Activated gamma-delta T cell treated with anti-CD3 and anti-CD28 coated beads, Interleukin-2, amount 50 U/mL, for 16 hours (primary cell): ENCODE results near the gene ZNF507.

Experiments
- DNase-seq: peaks from one replicate; pipeline ENCODE4 v3.0.0-alpha.2; 2020; ENCODE audit warnings: low read depth

The ZNF507 gene

DNA sequence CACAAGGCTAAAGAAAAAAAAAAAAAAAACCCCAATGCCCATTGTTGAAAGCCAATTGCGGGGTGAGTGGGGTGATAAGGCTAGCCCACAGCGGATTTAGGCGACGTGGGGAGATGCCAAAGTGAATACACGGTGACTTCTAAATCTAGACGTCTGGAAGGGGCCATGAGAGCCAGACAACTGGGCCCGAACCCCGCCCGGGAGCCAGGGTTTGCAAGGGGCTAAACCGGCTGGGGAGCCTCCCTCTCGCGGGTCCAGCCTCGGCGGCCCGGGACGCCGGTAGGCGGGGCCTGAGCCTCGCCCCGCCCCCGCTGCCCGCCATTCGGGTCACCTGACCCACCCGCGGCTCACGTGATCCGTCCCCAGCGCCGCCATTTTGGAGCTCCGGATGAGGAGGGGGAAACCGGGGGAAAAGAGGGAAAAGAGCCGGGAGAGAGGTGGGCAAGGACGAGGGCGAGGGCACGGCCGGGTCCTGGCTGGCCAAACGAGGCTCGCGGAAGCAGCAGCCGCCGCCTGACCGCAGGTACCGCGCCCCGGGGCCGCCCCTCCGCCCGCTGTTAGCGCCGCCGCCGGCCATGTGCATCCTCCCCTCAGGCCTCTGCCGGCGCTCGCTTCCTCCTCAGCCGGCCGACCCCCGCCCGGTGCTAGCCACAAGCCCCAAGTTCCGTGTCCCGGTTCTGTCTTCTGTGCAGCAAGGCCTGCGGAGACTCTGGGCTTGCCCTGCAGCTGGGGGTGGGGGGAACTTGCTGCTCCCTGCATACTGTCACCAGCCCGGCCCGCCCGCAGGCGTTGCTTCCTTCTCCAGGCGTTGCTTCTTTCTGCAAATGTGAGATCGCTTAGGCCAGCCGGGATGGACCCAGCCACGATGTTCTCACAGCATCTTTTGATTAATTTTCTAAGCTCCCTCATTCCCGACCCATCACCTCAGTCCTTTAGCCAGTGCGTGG, at the start of gene ZNF507:
ZNF507 (plus strand) TSS at position 350 of the 947 bp plus-strand sequence. CDS start 7,221 bp downstream, outside the sequence.
- DNase-seq: peak; percentile 69

DNA sequence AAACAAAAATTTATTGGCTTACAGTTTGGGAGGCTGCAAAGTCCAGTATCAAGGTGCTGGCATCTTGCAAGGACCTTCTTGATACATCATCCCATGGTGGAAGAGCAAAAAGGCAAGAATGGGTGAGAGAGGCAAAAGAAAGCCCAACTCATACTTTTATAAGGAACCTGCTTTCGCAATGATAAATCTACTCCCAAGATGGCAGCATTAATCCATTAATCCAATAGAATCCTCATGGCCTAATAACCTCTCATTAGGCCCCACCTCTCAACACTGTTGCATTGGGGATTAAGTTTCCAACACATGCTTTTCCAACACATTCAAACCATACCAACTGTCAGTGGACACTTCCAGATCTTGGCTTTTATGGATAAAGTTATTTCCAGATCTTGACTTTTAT, 48.7 kb upstream of the ZNF507 start:
- DNase-seq: no peak

DNA sequence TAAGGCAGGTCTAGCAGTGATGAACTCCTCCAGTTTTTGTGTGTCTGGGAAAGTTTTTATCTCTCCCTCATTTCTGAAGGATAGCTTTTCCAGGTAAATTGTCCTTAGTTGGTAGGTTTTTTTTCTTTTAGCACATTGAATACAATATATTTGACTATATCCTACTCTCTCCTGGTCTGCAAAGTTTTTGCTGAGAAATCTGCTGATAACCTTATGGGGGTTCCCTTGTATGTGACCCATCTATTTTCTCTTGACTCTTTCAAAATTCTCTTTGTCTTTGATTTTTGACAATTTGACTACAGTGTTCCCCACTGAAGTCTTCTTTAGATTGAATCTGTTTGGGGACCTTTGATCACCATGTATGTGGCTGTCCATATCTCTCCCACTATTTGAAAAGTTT, 42.6 kb upstream of the ZNF507 start:
- no peak for DNase-seq

GRCh38 chr19:32303193-32303592, 42.2 kb upstream of the ZNF507 start:
- no peak for DNase-seq

GRCh38 chr19:32307591-32307990, 37.8 kb upstream of the ZNF507 start:
- no peak for DNase-seq

DNA sequence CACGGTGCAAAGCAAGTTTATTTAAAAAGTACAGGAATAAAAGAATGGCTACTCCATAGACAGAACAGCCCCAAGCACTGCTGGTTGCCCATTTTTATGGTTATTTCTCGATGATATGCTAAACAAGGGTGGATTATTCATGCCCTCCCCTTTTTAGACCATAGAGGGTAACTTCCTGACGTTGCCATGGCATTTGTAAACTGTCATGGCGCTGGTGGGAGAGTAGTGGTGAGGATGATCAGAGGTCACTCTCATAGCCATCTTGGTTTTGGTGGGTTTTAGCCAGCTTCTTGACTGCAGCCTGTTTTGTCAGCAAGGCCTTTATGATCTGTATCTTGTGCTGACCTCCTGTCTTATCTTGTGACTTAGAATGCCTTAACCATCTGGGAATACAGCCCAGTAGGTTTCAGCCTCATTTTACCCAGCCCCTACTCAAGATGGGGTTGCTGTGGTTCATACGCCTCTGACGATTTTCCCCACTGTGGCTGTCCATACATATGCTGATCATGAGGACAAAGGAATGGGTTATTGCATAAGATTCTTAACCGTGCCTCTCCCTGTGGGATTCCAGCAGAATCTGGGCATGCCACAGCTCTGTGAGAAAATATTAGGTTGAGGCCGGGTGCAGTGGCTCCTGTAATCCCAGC, 36.9 kb upstream of the ZNF507 start:
- no peak for DNase-seq

DNA sequence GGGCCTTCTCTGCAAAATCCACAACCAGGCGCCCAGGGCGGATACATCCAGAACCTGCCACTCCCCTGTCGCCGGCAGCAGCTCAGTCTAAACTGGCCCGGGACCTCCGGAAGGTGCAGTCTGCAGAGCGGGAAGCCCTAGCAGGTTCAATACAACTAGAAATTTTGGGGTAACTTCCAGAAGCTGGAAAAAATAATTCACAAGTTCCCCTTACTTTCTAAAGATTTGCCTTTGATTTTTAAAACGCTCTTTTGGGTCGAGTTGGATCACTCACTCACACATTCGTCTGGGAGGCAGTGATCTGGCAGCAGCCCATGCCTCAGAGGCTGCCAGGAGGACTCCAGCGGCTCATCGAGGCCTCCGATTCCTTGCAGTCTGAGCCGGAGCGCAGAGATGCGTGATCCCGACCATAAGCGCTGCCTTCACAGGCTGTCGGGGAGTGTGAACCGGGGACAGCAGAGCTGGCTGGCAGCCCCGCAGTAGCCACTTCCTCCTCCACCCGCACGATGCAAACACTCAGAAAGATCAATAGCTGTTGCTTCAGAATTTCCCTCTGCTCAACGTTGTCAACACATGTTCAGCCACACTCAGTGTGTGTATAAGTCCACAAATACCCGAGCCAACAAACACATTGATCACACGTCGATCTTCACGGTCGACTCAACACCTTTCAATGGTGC, 35.6 kb upstream of the ZNF507 start:
- no peak for DNase-seq

- no peak for DNase-seq
Measured at GRCh38 chr19:32311371-32311770, 34.0 kb upstream of the ZNF507 start.

GRCh38 chr19:32313569-32314265, 31.7 kb upstream of the ZNF507 start:
- DNase-seq: no peak

GRCh38 chr19:32316034-32316433, 29.4 kb upstream of the ZNF507 start:
- no peak for DNase-seq

GRCh38 chr19:32317086-32317485, 28.3 kb upstream of the ZNF507 start:
- DNase-seq: no peak

DNA sequence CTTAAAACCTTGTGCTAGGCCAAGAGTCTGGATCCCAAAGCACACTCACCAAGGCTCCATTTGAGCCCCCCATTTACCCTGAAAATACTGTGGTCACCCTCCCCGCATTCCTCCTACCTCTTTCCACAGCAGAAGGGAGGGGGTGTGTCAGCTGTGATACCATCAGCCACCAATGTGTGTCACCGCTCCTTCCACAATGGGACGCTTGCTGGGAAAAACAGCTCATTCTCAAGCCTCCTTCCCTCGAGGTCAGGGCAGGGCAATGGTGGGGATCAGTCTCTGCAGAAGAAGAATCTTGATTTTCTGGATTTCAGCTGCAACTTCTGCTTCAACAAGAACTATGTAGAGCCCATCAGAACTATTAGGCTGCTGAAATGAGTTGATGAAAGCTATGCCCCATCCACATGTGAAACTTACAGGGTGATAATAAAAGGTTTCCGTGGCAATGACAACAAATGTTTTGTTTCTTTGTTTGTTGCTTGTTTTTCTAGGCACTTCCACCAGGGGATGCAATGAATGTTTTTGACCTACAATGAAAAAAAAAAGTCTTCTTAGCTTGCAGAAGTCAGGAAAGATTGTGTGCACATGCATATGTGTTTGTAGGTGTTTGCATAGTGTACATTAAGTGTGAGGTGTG, 26.4 kb upstream of the ZNF507 start:
- DNase-seq: no peak

GRCh38 chr19:32322541-32322940, 22.9 kb upstream of the ZNF507 start:
- DNase-seq: no peak

DNA sequence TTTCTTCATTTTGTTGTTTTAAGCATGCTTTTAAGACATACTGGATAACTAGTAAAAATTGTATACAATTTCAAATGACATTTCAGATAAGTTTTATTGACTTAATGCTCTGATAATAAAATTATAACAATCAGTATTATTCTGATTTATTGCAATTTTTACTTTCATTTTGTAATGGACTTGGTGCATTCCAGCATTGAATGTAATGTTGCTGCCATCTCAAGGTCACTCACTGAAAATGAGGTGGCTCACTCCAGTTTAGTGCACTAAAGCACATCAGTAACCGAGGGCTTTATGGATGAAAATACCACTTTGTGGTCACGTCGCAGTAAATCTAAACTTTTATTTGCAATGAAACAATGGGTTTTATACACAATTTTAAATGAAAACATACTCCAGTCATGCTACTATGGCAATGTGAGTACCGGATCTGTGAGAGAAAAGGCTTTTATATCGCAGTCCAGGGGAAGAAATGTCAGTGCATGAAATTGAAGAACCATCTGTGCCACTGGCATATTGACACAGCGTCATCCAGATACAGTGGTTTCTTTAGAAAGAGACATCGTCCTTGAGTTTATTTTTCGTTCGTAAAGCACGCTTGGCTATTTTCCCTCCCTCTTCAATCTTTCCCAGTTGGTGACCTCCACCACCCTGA, 20.7 kb upstream of the ZNF507 start:
- no peak for DNase-seq

DNA sequence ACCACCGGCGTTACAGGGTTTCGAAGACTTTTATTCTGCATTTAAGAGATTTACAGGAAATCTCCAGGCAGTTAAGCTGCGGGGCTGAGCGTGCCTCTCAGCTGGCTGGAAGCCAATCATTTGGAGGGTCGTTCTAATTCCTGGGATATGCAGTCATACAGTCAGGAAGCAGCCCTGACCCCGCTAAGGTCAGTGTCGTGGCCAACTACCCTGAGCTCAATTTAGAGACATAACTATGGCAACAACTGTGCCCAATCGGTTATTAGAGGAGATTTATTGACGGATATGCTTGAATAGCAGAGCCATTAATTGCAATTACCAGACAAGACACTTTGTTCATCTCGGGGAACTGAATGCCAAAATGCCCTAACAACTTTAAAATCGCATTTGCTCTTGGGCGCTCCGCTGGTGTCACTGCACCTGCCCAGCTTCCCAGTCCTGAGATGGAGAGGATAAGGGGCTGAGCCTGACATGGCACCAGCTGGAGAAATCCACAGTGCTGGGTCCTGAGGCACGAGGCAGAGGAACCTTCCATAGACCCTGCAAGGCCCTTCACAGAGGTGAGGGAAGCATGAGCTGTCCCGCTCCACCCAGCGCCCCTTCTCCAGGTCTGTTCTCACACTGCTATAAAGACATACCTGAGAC, 15.1 kb upstream of the ZNF507 start:
- no peak for DNase-seq

DNA sequence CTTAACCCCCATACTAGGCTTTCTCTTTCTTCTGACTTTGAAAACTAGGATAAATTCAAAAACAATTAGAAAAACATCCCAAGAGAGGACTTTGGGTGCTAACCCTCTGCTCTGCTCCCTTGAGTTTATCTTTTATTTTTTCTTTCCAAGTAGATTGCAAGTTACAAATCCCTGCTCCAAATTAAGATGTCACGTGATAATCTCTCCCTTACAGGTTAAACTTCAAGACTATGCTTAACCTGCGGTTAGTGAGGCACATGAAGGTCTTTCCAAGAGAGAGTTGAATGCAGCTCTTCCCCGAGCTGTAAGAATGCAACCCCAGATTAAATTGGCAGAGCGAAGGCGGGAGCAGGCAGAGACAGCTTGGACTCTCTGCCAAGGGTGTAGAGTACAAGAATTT, 12.2 kb upstream of the ZNF507 start:
- no peak for DNase-seq

GRCh38 chr19:32336259-32337083, 8.9 kb upstream of the ZNF507 start:
- DNase-seq: no peak

DNA sequence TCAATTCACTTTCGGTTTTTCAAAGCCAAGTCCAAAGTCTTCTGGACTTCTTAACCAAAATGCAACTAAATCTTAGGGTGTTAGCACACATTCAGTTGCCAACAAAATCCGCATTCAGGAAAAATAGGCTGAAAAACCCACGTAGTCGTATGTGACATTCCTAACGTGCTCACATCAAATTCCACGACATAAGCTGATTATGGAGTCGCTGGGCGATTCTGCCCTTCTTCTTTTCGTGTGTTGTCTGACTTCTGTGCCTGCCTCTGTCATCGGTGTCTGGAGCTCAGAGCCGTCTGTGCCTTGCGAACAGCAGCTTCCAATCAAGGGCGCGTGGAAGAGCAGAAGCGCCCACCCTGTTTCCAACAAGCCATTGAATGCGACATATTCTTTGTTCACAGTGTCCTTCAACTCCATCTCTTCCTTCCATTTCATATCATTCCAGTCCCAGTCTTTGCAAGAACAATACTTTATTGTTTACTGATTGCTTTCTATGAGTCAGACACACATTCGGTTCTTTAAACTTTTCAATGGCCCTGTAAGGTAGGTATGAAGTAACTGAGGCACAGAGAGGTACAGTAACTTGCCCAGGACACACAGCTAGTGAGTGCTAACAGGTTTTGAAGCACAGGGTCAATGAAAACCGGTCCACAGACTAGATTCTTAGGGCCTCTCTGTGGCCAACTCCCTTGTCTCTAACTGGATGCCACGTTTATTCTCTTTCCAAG, 8.2 kb upstream of the ZNF507 start:
- no peak for DNase-seq

GRCh38 chr19:32339423-32339822, 6.0 kb upstream of the ZNF507 start:
- no peak for DNase-seq
